HG02870 (cell line): ENCODE measurements around the gene TGFBR3L.
"Not testable (repeated sequence)": the region's sequence is repeated elsewhere in the genome, so short reads cannot be mapped to it uniquely, and the experiment has no call there.

Experiments
- ATAC-seq: cut with Tn5 transposase; IDR thresholded peaks from one replicate; pipeline ENCODE4 v1.9.1; 2021; ENCODE audit warnings: mild to moderate bottlenecking, moderate library complexity; ENCODE audit not compliant: unreplicated experiment

The TGFBR3L gene

DNA sequence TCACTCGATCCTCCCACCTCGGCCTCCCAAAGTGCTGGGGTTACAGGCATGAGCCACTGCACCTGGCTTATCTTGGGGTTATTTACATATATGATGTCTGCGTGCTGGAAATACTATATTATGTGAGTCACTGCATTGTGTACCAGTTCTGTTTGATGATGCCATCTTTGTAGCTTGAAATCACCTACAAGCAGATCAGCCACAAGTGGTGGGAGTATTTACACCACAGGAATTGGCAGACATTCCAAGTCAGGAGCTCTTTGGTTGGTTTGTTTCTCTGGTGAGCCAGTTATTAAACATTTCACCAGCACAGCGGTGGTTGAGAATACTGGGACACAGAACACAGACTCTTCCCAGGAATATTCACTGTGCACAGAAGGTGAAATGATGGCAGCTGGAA, 33.3 kb downstream of the TGFBR3L start:
- no peak for ATAC-seq

DNA sequence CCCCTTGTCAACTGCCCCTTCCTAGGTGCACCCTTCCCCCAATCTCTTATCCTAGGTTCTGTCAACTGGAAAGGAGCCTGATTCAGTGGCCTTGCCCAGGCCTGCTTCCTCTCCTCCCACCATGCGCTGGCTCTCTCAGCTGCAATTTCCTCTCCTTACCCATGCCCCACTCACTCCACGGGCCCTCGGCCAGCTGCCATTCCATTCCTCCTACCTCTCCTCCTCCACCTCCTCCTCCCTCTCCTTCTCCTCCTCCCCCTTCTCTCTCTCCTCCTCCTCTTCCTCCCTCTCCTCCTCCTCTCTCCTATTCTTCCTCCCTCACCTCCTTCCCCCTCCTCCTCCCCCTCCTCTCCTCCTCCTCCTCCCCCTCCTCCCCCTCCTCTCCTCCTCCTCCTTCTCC, 38.4 kb downstream of the TGFBR3L start:
- no peak for ATAC-seq

DNA sequence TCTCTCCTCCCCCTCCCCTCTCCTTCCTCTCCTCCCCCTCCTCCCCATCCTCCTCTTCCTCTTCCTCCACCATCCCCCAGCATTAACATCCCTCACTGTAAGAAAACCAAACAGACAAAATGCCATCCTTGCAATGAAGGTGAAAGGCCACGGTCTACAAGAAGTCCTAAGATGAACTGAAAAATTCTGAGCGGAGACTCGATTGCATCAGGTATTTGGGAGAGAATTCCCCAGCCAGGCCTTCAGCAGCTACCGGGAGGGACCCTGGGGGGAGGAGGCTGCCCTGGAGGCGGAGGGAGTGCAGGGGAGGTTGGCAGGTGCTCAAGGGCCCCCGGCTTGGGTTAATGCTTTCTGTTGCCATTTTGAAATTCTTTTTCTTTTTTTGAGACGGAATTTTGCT, 38.9 kb downstream of the TGFBR3L start:
- no peak for ATAC-seq

DNA sequence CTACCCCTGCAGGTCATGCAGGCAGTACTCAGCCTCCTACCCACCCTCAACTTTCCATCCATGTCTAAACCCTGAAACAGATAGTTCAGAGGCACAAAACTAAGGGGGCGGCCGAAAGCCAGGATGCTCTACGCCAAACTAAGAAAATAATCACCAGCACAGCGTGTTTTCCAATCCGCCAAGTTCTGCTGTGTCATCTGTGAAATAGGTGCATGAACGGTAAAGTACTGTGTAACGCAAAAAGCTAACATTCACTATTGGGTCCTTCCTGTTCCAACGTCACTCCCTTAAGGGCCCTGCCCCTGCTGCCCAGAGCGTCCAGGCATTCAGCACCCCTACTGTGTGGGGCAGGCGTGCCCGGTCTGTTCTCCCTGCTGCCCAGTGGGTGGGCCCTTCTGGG, 41.1 kb downstream of the TGFBR3L start:
- no peak for ATAC-seq

DNA sequence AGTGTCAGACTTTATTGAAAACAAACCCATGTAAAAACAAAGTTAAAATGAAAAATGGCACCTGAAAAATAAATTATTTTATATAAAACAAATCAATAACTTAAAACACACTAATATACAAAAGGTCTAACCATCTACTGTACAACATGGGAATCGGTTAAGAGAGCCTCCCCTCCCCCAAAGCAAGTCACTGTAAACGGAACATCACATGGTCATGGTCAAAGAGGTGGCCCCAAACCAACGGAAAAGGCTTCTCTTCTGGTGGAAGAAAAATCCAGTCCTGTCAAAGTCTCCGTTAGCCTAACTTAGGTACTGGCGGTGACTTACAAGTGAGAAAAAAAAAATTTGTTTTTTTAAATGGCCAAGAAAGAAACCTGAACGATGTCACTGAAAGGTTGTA, 44.6 kb downstream of the TGFBR3L start:
- no peak for ATAC-seq

DNA sequence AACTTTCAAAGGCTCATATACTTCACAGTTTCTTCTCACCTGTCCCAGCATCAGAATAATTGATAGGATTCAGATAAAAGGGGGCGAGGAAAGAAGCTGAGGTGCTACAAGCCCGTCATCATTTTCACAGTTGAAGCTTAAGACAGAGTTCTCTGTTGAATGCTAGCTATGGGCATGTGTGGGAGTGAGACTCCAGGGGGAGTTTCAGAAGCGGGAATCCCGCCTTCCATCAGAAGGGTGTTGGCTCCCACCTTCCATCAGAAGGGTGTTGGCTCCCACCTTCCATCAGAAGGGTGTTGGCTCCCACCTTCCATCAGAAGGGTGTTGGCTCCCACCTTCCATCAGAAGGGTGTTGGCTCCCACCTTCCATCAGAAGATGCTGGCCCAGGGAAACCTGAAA, 46.5 kb downstream of the TGFBR3L start:
- not testable (repeated sequence) for ATAC-seq

DNA sequence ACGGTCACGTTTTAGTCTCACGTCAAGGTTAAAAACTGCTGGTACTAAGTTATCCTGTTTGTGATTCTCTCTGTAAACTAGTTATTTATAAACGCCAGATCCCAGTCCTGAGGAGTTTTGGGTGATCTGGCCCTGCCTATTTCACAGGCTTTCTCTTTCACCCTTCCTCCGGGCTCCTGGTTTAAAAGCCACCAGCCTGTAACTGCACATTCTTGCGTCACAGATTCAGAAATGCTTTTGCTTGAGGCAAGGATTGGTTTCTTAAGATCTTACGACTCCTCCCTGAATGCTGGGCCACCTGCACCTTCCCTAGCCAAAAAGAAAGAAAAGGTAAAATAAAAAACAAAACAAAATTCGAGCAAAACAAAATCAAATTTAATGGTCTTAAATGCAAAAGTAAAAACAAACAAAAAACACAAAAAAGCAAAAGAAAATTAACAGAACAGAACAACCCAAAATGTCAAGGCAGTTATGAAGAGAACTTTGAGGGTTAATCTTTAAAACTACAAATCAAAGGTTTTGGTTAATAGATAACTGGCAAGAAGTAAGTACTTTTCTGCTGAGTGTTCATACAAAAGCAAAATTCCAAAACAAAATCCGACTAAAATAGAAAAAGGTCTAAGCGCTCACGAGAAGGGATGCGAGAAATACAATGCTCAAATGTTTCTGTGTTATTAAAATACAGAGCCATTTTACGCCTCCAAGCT, 47.4 kb downstream of the TGFBR3L start:
- ATAC-seq: no peak

DNA sequence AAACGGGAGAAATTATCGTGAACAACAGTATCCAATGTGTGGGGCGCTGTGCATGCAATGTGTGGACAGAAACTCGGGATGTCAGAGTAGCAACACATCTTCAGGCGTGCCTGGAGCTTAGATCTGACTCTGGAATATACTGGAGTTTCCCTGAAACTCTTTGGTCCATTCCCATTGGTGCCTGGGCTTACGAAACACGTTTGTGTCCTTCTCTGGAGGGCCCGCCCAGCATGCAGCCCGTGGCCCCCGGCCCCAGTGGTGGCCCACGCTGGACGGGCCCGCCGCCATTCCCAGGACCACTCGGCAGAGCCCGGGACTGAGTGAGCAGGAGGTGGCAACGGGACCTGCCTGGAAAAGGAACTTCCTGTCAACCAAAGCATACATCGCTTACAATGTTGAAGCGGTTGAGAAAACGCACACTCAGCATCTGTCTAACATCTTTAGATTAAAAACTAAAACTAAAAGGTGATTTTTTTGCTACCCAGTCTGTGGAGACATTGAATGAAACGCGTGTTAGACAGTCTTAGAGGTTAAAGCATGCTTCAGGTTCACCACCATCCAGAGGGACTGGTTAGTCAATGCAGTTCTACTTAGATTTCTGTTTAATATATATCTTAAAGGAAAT, 48.1 kb downstream of the TGFBR3L start:
- ATAC-seq: no peak

DNA sequence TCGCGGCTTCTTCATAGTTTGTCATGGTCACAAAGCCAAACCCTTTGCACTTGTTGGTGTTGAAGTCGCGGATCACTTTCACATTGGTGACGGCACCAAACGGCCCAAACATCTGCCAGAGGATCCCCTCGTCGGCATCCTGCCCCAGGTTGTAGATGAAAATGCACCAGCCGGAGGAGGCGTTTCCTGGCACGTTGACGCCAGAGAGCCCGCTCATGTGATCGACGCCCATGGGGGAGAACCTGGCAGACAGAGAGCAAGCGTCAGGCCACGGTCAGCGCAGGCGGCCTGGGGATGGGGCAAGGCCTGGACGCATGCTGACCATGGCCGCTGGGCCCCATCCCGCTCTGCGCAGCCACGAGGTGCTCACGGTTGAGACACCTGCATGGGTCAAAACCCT, 48.9 kb downstream of the TGFBR3L start:
- no peak for ATAC-seq

DNA sequence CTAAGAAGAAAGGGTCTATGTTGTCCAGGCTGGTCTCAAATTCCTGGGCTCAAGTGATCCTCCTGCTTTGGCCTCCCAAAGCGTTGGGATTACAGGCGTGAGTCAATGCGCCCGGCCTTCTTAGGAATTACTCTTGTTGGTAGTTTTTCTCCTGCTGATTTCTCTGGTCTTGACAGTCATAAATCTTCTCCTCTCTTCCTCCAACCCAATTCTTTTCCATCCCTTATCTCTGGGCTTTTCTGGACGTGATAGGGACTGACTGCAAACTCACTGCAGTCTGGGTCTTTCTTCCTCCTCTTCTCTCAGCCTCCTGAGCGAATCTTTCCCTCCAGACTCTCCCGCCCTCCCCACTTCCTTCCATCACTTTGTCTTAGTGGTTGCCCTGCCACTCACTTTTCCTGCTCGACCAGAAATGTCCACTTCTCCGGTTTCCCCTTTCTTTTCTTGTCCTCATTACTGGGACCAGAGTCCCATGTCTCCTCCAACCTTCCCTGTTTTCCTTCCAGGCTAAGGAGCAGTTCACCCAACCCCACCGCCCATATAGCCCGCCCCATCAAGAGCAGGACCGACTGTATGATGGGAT, 50.7 kb downstream of the TGFBR3L start:
- no peak for ATAC-seq

DNA sequence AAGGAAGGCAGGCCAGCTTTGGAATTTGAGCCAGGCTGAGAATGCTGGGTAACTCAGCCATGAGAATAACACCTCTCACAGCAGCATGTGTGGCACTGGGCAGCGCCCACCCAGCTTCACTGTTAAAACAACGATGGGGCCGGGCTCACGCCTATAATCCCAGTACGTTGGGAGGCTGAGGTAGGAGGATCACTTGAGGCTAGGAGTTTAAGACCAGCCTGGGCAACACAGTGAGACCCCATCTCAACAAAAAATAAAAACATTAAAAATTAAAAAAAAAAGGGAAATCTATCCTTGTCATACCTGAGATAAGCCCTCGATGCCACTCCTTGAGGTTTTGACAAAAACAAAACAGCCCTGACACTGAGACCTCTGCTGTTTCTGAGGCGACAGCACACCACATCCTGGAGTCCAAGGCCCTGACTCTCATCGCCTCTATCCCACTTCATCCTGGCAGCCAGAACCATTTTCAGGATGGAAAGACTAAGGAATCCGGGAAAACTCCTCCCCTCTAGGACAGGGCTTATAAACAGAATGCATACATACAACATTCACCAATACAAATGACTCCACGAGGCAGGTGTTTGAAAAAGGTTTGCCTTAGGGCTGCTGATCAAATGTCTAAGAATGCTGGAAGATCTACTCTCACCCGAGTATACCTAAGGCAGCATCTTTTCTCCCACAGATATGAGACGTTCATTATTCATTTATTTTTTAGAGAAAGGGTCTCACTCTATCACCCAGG, 51.5 kb downstream of the TGFBR3L start:
- no peak for ATAC-seq

DNA sequence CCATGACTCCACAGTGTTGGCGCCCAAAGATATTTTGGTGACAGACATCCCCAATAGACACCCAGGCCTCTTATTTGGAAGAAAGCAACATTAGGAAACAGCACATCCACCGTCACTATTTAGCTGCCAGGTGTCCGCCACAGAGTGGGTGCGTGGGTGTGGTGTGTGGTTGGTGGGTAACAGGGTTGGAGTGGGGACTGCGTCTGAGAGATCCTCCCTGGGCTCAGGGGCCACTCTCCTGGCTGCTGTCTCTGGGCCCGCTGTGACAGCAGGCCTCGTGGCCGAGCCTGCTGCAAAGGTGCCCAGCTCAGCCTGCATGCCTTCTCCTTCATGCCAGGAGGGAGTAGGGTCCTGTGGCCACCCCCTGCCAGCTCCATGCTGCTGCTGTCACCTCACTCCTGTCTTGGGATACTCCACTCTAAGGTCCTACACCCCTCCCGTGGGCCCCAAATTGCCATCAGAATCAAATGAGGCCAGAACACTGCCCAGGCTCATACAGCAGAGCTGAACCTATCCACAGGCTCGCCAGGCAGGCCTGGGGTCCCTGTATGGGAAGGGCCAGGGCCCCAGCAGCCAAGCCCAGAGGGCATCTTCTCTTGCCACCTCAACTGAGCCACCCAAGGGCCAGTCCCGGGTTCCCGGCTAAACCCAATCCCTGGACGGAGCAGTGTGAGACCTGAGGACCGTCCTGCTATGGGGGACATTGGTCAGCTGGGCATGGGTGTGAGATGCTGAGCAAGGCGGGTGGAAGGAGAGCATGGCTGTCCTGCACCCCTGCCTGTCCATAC, 53.6 kb downstream of the TGFBR3L start:
- ATAC-seq: no peak
